Fibroblast of mammary gland (primary cell): ENCODE data around the gene PITX3.
A peak's percentile ranks its signal among the peaks of the same experiment; 100 is the strongest.

Experiments
- DNase-seq: peaks from one replicate; pipeline ENCODE4 v3.0.0-alpha.2; 2010; ENCODE audit warnings: low read depth
- H3K4me3 ChIP-seq: 2 replicates; pipeline ENCODE4 v1.5.1; 2011; ENCODE audit warnings: low read depth, mild to moderate bottlenecking, low read length, moderate library complexity; ENCODE audit not compliant: control insufficient read depth
- TF ChIP-seq, protein P1 (sequence below): conservative IDR thresholded peaks from 2 replicates; pipeline ENCODE4 v1.5.1; 2011; ENCODE audit warnings: low read depth, low read length, inconsistent platforms; ENCODE audit not compliant: control insufficient read depth, insufficient read depth

The PITX3 gene

DNA sequence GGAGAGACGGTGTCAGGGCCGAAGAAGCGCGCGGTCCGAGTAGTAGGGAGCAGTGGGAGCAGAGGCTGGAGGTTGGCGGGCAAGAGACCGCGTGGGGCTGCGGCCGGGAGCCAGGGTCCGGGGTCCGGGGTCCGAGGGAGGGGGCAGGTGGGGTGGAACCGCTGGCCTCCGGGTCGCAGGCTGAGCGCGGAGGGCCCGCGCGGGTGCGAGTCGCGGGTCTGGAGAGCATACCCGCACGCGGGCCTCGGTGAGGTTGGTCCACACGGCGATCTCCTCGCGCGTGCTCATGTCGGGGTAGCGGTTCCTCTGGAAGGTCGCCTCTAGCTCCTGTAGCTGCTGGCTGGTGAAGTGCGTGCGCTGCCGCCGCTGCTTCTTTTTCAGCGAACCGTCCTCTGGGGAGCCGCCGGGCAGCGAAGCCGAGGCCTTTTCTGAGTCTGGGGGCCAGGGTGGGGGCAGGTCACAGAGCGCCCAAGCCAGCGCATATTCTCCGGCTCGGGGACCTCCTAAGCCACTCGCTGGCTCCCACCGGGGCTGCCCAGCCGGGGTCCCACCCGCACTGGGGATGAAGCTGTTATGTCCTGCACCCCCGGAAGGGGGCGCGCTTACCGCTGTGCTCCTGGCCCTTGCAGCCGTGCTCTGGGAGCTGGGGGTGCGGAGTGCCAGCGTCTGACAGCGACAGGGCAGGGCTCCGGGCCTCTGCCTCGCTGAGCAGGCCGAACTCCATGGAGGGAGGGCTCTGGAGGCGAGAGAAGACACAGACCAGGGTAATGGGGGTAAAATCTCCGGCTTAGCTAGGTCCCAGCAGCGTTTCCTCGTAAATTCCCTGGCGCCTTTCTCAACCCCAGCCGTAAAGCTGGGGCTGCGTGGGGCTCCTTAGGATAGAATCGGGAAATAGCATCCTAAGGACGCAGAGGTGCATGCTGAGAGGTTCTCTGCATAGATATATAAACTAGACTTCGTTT, 9.7 kb downstream of the PITX3 start:
- DNase-seq = no peak
- TF ChIP-seq, protein P1, sequence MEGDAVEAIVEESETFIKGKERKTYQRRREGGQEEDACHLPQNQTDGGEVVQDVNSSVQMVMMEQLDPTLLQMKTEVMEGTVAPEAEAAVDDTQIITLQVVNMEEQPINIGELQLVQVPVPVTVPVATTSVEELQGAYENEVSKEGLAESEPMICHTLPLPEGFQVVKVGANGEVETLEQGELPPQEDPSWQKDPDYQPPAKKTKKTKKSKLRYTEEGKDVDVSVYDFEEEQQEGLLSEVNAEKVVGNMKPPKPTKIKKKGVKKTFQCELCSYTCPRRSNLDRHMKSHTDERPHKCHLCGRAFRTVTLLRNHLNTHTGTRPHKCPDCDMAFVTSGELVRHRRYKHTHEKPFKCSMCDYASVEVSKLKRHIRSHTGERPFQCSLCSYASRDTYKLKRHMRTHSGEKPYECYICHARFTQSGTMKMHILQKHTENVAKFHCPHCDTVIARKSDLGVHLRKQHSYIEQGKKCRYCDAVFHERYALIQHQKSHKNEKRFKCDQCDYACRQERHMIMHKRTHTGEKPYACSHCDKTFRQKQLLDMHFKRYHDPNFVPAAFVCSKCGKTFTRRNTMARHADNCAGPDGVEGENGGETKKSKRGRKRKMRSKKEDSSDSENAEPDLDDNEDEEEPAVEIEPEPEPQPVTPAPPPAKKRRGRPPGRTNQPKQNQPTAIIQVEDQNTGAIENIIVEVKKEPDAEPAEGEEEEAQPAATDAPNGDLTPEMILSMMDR = peak; percentile 62
- peak overlapping the region; percentile 41 for H3K4me3 ChIP-seq

DNA sequence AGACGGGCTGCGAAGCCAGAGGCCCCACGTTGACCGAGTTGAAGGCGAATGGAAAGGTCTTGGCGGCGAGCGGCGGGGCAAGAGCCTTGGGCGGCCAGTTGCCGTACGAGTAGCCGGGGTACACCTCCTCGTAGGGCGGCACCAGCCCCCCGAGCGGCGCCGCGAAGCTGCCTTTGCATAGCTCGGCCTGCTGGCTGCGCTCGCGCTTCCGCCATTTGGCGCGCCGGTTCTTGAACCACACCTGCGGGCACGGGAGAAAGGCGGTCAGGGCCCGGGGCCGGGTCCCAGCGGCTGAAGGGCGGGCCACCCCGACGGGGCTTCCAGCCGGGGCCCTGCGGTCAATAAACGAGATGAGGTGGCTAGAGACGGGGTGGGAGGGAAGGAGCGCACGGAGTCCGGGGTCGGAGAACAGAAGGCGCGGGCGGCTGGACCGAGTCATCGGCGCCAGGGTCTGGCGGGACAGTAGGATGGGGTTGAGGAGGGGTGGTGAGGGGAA, 10.4 kb downstream of the PITX3 start:
- H3K4me3 ChIP-seq = peak overlapping the region; percentile 41
- TF ChIP-seq, protein P1 = peak; percentile 16
- no peak for DNase-seq

DNA sequence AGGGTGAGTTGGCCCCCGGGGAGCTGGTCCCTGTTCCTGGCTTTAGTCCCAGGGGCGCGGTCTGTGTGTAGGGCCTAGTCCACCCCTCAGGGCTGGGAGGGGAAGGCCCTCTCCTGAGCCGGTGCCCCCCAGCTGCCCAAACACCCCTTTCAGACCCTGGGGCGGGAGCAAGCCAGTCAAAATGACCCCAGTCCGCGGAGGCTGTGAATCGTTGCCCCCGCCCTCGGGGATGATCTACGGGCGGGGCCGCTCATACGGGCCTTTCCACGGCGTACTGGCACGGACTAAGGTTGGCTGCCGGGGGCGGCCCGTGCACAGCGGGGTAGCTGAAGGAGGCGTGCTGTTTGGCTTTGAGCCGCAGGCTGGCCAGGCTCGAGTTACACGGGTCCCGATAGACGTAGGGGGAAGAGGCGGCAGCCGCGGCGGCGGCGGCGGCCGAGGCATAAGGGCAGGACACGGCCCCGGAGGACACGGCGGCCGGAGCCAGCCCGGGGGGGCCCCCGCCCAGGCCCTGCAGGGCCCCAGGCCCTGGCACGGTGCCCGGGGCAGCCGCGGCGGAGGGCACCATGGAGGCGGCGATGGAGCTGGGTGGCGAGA, 10.9 kb downstream of the PITX3 start:
- peak overlapping the region; percentile 41 for H3K4me3 ChIP-seq
- DNase-seq = peak; percentile 68
- TF ChIP-seq, protein P1 = no peak

DNA sequence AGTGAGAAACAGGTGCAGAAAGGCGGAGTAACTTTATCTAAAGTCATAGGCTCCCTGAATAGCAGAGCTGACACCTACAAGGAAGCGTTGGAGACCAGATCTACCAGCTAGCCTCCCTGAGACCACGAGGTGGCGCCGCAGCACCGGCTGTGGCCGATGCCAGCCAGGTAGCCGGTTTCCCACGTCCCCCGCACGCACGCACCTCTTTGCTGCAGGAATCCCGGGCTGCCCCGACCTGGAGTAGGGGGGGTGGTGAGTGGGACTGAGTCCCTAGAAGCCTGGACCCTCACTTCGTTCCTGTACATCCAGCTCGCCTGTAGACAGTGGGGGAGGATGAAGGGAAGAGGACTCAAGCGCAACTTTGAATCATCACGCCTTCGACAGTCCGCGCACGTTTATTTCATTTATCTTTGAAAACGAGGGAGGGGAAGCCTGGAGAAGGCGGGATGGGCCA, 11.5 kb downstream of the PITX3 start:
- TF ChIP-seq, protein P1 = peak; percentile 98
- peak overlapping the region; percentile 40 for H3K4me3 ChIP-seq
- DNase-seq = peak; percentile 72

DNA sequence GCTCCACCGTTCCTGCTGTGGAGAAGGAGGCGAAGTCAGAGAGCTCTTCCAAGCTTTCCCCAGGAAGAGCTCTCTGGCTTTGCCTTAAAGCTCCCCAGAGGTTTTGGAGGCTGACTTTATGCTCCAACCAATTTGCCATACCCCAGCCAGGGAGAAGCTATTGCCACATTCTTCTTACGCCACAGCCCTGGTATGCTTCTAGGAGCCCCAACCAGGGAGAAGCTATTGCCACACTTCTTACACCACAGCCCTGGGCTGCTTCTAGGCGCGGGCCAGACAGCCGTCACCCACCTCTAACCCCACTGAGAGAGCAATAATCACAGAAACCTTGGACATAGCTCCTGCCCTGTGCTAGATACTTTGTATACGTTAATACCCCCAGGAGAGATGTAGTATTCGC, 14.3 kb downstream of the PITX3 start:
- DNase-seq = peak; percentile 91
- H3K4me3 ChIP-seq = no peak overlapping the region
- TF ChIP-seq, protein P1 = no peak

DNA sequence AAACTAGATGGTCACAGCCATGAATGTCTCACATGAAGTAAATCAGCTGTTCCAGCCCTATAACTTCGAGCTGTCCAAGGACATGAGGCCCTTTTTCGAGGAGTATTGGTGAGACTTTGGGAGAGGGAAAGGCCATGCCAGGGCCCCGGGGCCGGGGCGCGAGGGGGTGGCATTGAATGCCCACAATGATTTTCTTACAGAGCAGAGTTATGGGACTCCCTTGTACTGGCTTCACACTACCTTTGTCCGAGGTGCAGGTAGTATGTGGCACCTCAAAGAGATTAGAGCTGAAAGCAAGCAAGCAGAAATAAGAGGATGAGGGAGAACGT, 14.8 kb downstream of the PITX3 start:
- no peak for DNase-seq
- TF ChIP-seq, protein P1 = no peak
- H3K4me3 ChIP-seq = peak overlapping the region; percentile 24
